DOHH2 (cell line): Measurements from ENCODE around the gene ZNF575.

ENCODE experiments used
- EZH2phosphoT487 ChIP-seq: fragments of 200-600 bp; sonication (generic); IDR thresholded peaks from 2 replicates; pipeline ENCODE4 v1.6.1; 2017; ENCODE audit warnings: borderline replicate concordance, mild to moderate bottlenecking, antibody characterized with exemption, low read length, moderate library complexity, mixed read lengths
- TF ChIP-seq, protein P1 (sequence below): fragments of 200-600 bp; sonication (generic); IDR thresholded peaks from one replicate; pipeline ENCODE4 v1.5.1; 2014; ENCODE audit warnings: antibody characterized with exemption, mild to moderate bottlenecking, low read depth, low read length; ENCODE audit not compliant: poor library complexity, severe bottlenecking

DNA sequence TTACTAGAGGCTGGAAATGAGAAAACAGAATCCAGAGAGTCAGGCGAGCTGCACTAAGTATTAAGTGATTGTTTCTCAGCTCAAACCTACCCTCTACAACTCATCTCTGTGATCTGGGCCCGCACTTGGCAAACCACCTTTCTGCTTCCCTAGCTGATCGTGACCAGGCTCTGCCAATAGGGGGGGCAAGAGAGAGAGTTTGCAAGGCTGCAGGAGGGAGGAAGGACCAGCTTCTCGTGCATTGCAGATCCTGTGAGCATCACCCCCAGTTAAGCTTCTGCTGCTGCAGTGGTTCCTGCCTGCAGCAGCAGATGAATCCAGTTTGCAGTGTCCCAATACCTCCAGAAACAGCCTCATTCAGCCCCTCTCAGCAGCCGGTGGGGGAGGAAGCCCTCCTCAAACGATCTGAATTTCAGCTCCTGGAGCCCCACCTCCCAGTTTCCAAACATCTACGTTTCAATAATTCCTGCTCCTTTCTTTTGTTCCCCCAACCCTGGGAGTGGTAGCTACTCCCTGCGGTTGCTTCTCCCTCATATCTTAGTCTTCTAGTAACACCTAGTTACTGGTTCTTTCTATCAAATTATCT, 22.3 kb downstream of the ZNF575 start:
- TF ChIP-seq, protein P1, sequence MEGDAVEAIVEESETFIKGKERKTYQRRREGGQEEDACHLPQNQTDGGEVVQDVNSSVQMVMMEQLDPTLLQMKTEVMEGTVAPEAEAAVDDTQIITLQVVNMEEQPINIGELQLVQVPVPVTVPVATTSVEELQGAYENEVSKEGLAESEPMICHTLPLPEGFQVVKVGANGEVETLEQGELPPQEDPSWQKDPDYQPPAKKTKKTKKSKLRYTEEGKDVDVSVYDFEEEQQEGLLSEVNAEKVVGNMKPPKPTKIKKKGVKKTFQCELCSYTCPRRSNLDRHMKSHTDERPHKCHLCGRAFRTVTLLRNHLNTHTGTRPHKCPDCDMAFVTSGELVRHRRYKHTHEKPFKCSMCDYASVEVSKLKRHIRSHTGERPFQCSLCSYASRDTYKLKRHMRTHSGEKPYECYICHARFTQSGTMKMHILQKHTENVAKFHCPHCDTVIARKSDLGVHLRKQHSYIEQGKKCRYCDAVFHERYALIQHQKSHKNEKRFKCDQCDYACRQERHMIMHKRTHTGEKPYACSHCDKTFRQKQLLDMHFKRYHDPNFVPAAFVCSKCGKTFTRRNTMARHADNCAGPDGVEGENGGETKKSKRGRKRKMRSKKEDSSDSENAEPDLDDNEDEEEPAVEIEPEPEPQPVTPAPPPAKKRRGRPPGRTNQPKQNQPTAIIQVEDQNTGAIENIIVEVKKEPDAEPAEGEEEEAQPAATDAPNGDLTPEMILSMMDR = peak; percentile 83
- TF ChIP-seq EZH2phosphoT487 = no peak
